PC-3 (cell line): Measurements from ENCODE around the gene ACD. TPM values are rescaled to one million over a fixed set of nuclear protein-coding genes. Genes with fewer than 3 reads are reported as not detected.
"Not testable (repeated sequence)": the region's sequence is repeated elsewhere in the genome, so short reads cannot be mapped to it uniquely, and the experiment has no call there.

Source experiments
- ATAC-seq: fragments of 200-7000 bp; cut with Tn5 transposase; 2 replicates; pipeline ENCODE4 v1.9.1; 2020; ENCODE audit warnings: mild to moderate bottlenecking, moderate library complexity
- BruUV-seq: library from RNA; stranded (reverse); fragments of 400-500 nt; replicated peaks from 2 replicates; lab custom pipeline; 2021; lab: Mats Ljungman, UMichigan
- CTCF ChIA-PET: fragments of 300-600 bp; sonication (Branson Sonifier 250); formaldehyde crosslinking; loops from one replicate; lab custom pipeline; 2022; ENCODE audit warnings: antibody characterized with exemption; lab: Charles Lee
- POLR2A ChIA-PET: fragments of 300-600 bp; sonication (Branson Sonifier 250); formaldehyde crosslinking; loops from one replicate; lab custom pipeline; 2022; ENCODE audit warnings: antibody characterized with exemption; ENCODE audit not compliant: unreplicated experiment; lab: Charles Lee
- DNase-seq: peaks from one replicate; pipeline ENCODE4 v3.0.0-alpha.2; 2015
- H2AFZ ChIP-seq: fragments of 300-600 bp; sonication (generic); 2 replicates; pipeline ENCODE4 v1.6.0; 2016; ENCODE audit warnings: antibody characterized with exemption, low read length
- H3F3A ChIP-seq: fragments of 300-600 bp; sonication (generic); one replicate; pipeline ENCODE4 v1.6.0; 2017; ENCODE audit warnings: antibody characterized with exemption, low read length, control low read depth, mild to moderate bottlenecking; ENCODE audit not compliant: unreplicated experiment
- H3K27ac ChIP-seq: fragments of 300-600 bp; sonication (generic); 2 replicates; pipeline ENCODE4 v1.5.1; 2016; ENCODE audit warnings: mild to moderate bottlenecking, low read length
- H3K27me3 ChIP-seq: fragments of 300-600 bp; sonication (generic); 2 replicates; pipeline ENCODE4 v1.6.1; 2016; ENCODE audit warnings: low read length, mixed read lengths
- H3K36me3 ChIP-seq: fragments of 300-600 bp; sonication (generic); 2 replicates; pipeline ENCODE4 v1.6.1; 2016; ENCODE audit warnings: low read depth, mixed run types, low read length, mixed read lengths
- H3K4me1 ChIP-seq: fragments of 300-600 bp; sonication (generic); 2 replicates; pipeline ENCODE4 v1.5.1; 2016; ENCODE audit warnings: low read length; ENCODE audit not compliant: insufficient read depth
- H3K4me2 ChIP-seq: fragments of 300-600 bp; sonication (generic); 2 replicates; pipeline ENCODE4 v1.6.0; 2016; ENCODE audit warnings: low read length
- H3K4me3 ChIP-seq: fragments of 300-600 bp; sonication (generic); 2 replicates; pipeline ENCODE4 v1.5.1; 2016; ENCODE audit warnings: mild to moderate bottlenecking, low read length, mixed read lengths
- H3K79me2 ChIP-seq: fragments of 300-600 bp; sonication (generic); 2 replicates; pipeline ENCODE4 v1.6.1; 2017; ENCODE audit warnings: low read length, mixed read lengths
- H3K9ac ChIP-seq: fragments of 300-600 bp; sonication (generic); 2 replicates; pipeline ENCODE4 v1.6.0; 2016; ENCODE audit warnings: mild to moderate bottlenecking, low read length
- H3K9me2 ChIP-seq: fragments of 300-600 bp; sonication (generic); replicated peaks from 2 replicates; pipeline ENCODE4 v1.6.1; 2016; ENCODE audit warnings: mixed run types, low read length, mixed read lengths
- H3K9me3 ChIP-seq: fragments of 300-600 bp; sonication (generic); 2 replicates; pipeline ENCODE4 v1.6.1; 2016; ENCODE audit warnings: low read length, mixed read lengths
- H4K20me1 ChIP-seq: fragments of 300-600 bp; sonication (generic); 2 replicates; pipeline ENCODE4 v1.6.1; 2016; ENCODE audit warnings: low read length, mixed read lengths
- CTCF ChIP-seq: fragments of 300-600 bp; sonication (generic); conservative IDR thresholded peaks from 2 replicates; pipeline ENCODE4 v1.5.1; 2017; ENCODE audit warnings: antibody characterized with exemption, low read depth, mild to moderate bottlenecking, low read length
- EZH2 ChIP-seq: fragments of 300-600 bp; sonication (generic); IDR thresholded peaks from one replicate; pipeline ENCODE4 v1.6.1; 2017; ENCODE audit warnings: antibody characterized with exemption, mild to moderate bottlenecking, low read length; ENCODE audit not compliant: unreplicated experiment
- EZH2phosphoT487 ChIP-seq: fragments of 300-600 bp; sonication (generic); IDR thresholded peaks from 2 replicates; pipeline ENCODE4 v1.6.1; 2018; ENCODE audit warnings: mild to moderate bottlenecking, antibody characterized with exemption, low read length, borderline replicate concordance
- intact Hi-C: fragments of 100-400 bp; cut with micrococcal nuclease; formaldehyde crosslinking; loops from 2 replicates; pipeline ENCODE4 v1.9.0; 2023
- total RNA-seq: library from RNA; depleted of rRNA; stranded (reverse); fragments of >200 nt; gene quantifications from 2 replicates; pipeline ENCODE4 v1.2.3, GENCODE V29; 2014

ACD gene
- total RNA-seq, 1 experiment from 2014 or later, result 26.3 TPM

GRCh38 chr16:67694611-67695010 lies 34.6 kb upstream of the ACD start:
- ChIA-PET POLR2A (no interaction called here), CTCF (no interaction called here)
- TF ChIP-seq EZH2 (no peak), CTCF (no peak), EZH2phosphoT487 (no peak)
- no peaks in the 10 kb centered on the region for H4K20me1 ChIP-seq
- intact Hi-C loops, result no loop called here
- no peaks in the 10 kb centered on the region for H3F3A ChIP-seq
- no peaks in the 10 kb centered on the region for H3K9me3 ChIP-seq
- DNase-seq (no peak), ATAC-seq (no peak)
- 0 out of 2 replicates have a peak, but pooled peaks cover under 1% of the 10 kb centered on the region for H3K79me2 ChIP-seq
- H3K4me1 ChIP-seq, result peaks cover 12% of the 10 kb centered on the region
- no peak overlapping the region for H3K4me3 ChIP-seq
- H3K9ac ChIP-seq, result no peak overlapping the region
- no TSS peak for BruUV-seq
- H3K9me2 ChIP-seq, result no peaks in the 10 kb centered on the region
- no peak overlapping the region for H2AFZ ChIP-seq
- no peak overlapping the region for H3K27ac ChIP-seq
- no peaks in the 10 kb centered on the region for H3K27me3 ChIP-seq
- no peak overlapping the region for H3K4me2 ChIP-seq
- 0 out of 2 replicates have a peak, but pooled peaks cover 3% of the 10 kb centered on the region for H3K36me3 ChIP-seq

- H4K20me1 ChIP-seq, H3K4me3 ChIP-seq, H2AFZ ChIP-seq, H3K27ac ChIP-seq, H3K9me3 ChIP-seq, POLR2A ChIA-PET, H3K79me2 ChIP-seq, CTCF ChIA-PET, ATAC-seq, H3F3A ChIP-seq, H3K4me2 ChIP-seq, BruUV-seq, DNase-seq, H3K27me3 ChIP-seq, H3K36me3 ChIP-seq, intact Hi-C loops, H3K9me2 ChIP-seq, H3K9ac ChIP-seq: not testable (repeated sequence)
- H3K4me1 ChIP-seq, result peaks cover 12% of the 10 kb centered on the region
These were observed 33.6 kb upstream of the ACD start for GRCh38 chr16:67693517-67694285.

GRCh38 chr16:67685388-67686112 lies 25.5 kb upstream of the ACD start:
- no peaks in the 10 kb centered on the region for H3K9me3 ChIP-seq
- no peaks in the 10 kb centered on the region for H4K20me1 ChIP-seq
- ChIA-PET POLR2A (no interaction called here), CTCF (no interaction called here)
- H3K4me2 ChIP-seq, result no peak overlapping the region
- no peak overlapping the region for H3K9ac ChIP-seq
- H3K9me2 ChIP-seq, result no peaks in the 10 kb centered on the region
- no peak for ATAC-seq
- H3F3A ChIP-seq, result no peaks in the 10 kb centered on the region
- H3K4me1 ChIP-seq, result 0 out of 2 replicates have a peak, but pooled peaks cover 3% of the 10 kb centered on the region
- TF ChIP-seq EZH2, result no peak
- no peak for TF ChIP-seq EZH2phosphoT487
- no peak for TF ChIP-seq CTCF
- DNase-seq, result no peak
- H3K27ac ChIP-seq, result peak overlapping the region; percentile 29
- intact Hi-C loops, result no loop called here
- BruUV-seq, result no TSS peak
- no peak overlapping the region for H3K4me3 ChIP-seq
- H3K79me2 ChIP-seq, result no peaks in the 10 kb centered on the region
- no peaks in the 10 kb centered on the region for H3K27me3 ChIP-seq
- no peaks in the 10 kb centered on the region; the same call in 1 of the 2 replicates for H3K36me3 ChIP-seq
- H2AFZ ChIP-seq, result no peak overlapping the region
